Neural progenitor cell (in vitro differentiated cells): Measurements from ENCODE around the gene MRNIP. TPM values are rescaled to one million over a fixed set of nuclear protein-coding genes. Genes with fewer than 3 reads are reported as not detected.

Experiments used
- DNase-seq: peaks from one replicate; pipeline ENCODE4 v3.0.0-alpha.2; 2016; ENCODE audit warnings: low spot score
- H2AFZ ChIP-seq: fragments of 200-600 bp; sonication (generic); replicated peaks from 2 replicates; pipeline ENCODE4 v1.6.1; 2016; ENCODE audit warnings: antibody characterized with exemption
- H3F3A ChIP-seq: fragments of 200-600 bp; sonication (generic); 2 replicates; pipeline ENCODE4 v1.6.1; 2016; ENCODE audit warnings: antibody characterized with exemption, low read depth
- H3K27ac ChIP-seq: fragments of 200-600 bp; sonication (generic); 2 replicates; pipeline ENCODE4 v1.5.1; 2016; ENCODE audit warnings: mild to moderate bottlenecking
- H3K27me3 ChIP-seq: fragments of 200-600 bp; sonication (generic); 2 replicates; pipeline ENCODE4 v1.6.1; 2016; ENCODE audit warnings: mild to moderate bottlenecking, moderate library complexity
- H3K36me3 ChIP-seq: fragments of 200-600 bp; sonication (generic); 2 replicates; pipeline ENCODE4 v1.5.1; 2016
- H3K4me1 ChIP-seq: fragments of 200-600 bp; sonication (generic); 2 replicates; pipeline ENCODE4 v1.6.1; 2016; ENCODE audit warnings: mixed run types
- H3K4me2 ChIP-seq: fragments of 200-600 bp; sonication (generic); 2 replicates; pipeline ENCODE4 v1.6.1; 2016
- H3K4me3 ChIP-seq: fragments of 200-600 bp; sonication (generic); 2 replicates; pipeline ENCODE4 v1.5.1; 2016
- H3K79me2 ChIP-seq: fragments of 200-600 bp; sonication (generic); 2 replicates; pipeline ENCODE4 v1.6.1; 2016; ENCODE audit warnings: low read depth
- H3K9ac ChIP-seq: fragments of 200-600 bp; sonication (generic); 2 replicates; pipeline ENCODE4 v1.6.1; 2016
- H3K9me3 ChIP-seq: fragments of 200-600 bp; sonication (generic); 2 replicates; pipeline ENCODE4 v1.5.1; 2016; ENCODE audit warnings: low read depth
- H4K20me1 ChIP-seq: fragments of 200-600 bp; sonication (generic); 2 replicates; pipeline ENCODE4 v1.6.1; 2016; ENCODE audit warnings: low read depth
- H3K27ac Mint-ChIP-seq: 3 replicates; pipeline ENCODE4 v1.8.0; 2021; ENCODE audit warnings: mixed read lengths
- H3K27me3 Mint-ChIP-seq: 2 replicates; pipeline ENCODE4 v1.8.0; 2022; ENCODE audit warnings: low read depth, mild to moderate bottlenecking, inconsistent platforms, moderate library complexity, mixed read lengths; ENCODE audit not compliant: insufficient read depth
- H3K36me3 Mint-ChIP-seq: 3 replicates; pipeline ENCODE4 v1.8.0; 2021; ENCODE audit warnings: mixed read lengths
- H3K4me1 Mint-ChIP-seq: 3 replicates; pipeline ENCODE4 v1.8.0; 2021; ENCODE audit warnings: mixed read lengths
- H3K4me3 Mint-ChIP-seq: 3 replicates; pipeline ENCODE4 v1.8.0; 2021; ENCODE audit warnings: mild to moderate bottlenecking, moderate library complexity, mixed read lengths
- H3K9me3 Mint-ChIP-seq: 3 replicates; pipeline ENCODE4 v1.8.0; 2020; ENCODE audit warnings: mixed read lengths
- CTCF ChIP-seq: fragments of 200-600 bp; sonication (generic); IDR thresholded peaks from 2 replicates; pipeline ENCODE4 v1.5.1; 2017; ENCODE audit warnings: antibody characterized with exemption, mild to moderate bottlenecking
- EZH2 ChIP-seq: fragments of 200-600 bp; sonication (generic); IDR thresholded peaks from 2 replicates; pipeline ENCODE4 v1.6.1; 2017; ENCODE audit warnings: antibody characterized with exemption, mild to moderate bottlenecking, moderate library complexity
- EZH2phosphoT487 ChIP-seq: fragments of 200-600 bp; sonication (generic); IDR thresholded peaks from 2 replicates; pipeline ENCODE4 v1.6.1; 2017; ENCODE audit warnings: antibody characterized with exemption
- total RNA-seq: library from RNA; depleted of rRNA; stranded (reverse); fragments of >200 nt; gene quantifications from 2 replicates; pipeline ENCODE4 v1.2.3, GENCODE V29; 2015; ENCODE audit warnings: low replicate concordance

MRNIP gene
- total RNA-seq, 1 donor from 2014 or later: 68.5 TPM

- Mint-ChIP-seq H3K36me3 (peaks cover 18% of the 10 kb centered on the region), H3K27ac (peak overlapping the region; percentile 90), H3K9me3 (no peaks in the 10 kb centered on the region), H3K4me3 (no peak overlapping the region), H3K27me3 (peaks cover 14% of the 10 kb centered on the region), H3K4me1 (peaks cover 35% of the 10 kb centered on the region)
- peaks cover 57% of the 10 kb centered on the region for H4K20me1 ChIP-seq
- H3K27me3 ChIP-seq: peaks cover 5% of the 10 kb centered on the region
- no peak overlapping the region for H3K27ac ChIP-seq
- H3F3A ChIP-seq: peaks cover 23% of the 10 kb centered on the region
- H3K4me2 ChIP-seq: no peak overlapping the region
- peak; percentile 85 for DNase-seq
- H3K9me3 ChIP-seq: no peaks in the 10 kb centered on the region
- peaks cover 31% of the 10 kb centered on the region for H3K79me2 ChIP-seq
- H3K9ac ChIP-seq: no peak overlapping the region
- H3K4me3 ChIP-seq: no peak overlapping the region
- no peak overlapping the region for H2AFZ ChIP-seq
- TF ChIP-seq CTCF: peak; percentile 72
- no peak for TF ChIP-seq EZH2
- H3K4me1 ChIP-seq: peaks cover 28% of the 10 kb centered on the region
- no peaks in the 10 kb centered on the region for H3K36me3 ChIP-seq
These were observed 57.1 kb downstream of the MRNIP start for GRCh38 chr5:179801304-179802206.

DNA sequence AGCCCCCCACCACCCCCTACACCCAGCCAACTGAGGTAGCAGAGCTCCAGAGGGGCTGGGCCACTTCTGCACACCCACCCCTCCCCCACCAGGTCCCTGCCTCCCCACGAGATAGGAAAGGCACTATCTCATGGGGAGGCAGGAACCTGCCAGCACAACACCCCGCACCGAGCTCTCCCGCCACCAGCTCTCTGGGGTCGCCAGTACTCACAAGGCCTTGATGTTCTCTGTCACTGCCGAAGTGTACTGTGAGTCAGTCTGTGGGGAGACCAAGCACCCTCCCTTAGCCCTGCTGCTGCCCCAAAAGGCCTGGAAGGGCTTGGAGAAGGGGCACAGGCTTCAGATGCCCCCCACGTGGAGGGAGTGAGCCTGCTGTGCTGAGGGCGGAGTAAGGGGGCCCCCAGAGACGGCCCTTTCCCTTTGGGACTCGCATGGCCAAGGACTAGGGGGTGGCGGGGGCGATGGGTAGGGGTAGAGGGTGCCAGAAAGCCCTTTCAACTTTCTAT lies 57.9 kb downstream of the MRNIP start:
- Histone ChIP-seq H3K9me3 (no peaks in the 10 kb centered on the region), H3K27ac (no peak overlapping the region), H4K20me1 (peaks cover 57% of the 10 kb centered on the region), H2AFZ (no peak overlapping the region), H3K36me3 (no peaks in the 10 kb centered on the region), H3K4me1 (peaks cover 28% of the 10 kb centered on the region), H3K79me2 (peaks cover 25% of the 10 kb centered on the region), H3K4me3 (no peak overlapping the region), H3K4me2 (no peak overlapping the region), H3K27me3 (peaks cover 7% of the 10 kb centered on the region), H3F3A (peaks cover 27% of the 10 kb centered on the region), H3K9ac (no peak overlapping the region)
- H3K27ac Mint-ChIP-seq: no peak overlapping the region
- no peaks in the 10 kb centered on the region for H3K9me3 Mint-ChIP-seq
- DNase-seq: no peak
- TF ChIP-seq EZH2phosphoT487 (no peak), EZH2 (no peak), CTCF (no peak)
- H3K4me3 Mint-ChIP-seq: no peak overlapping the region
- peaks cover 14% of the 10 kb centered on the region for H3K27me3 Mint-ChIP-seq
- H3K36me3 Mint-ChIP-seq: peaks cover 18% of the 10 kb centered on the region
- H3K4me1 Mint-ChIP-seq: peaks cover 35% of the 10 kb centered on the region

DNA sequence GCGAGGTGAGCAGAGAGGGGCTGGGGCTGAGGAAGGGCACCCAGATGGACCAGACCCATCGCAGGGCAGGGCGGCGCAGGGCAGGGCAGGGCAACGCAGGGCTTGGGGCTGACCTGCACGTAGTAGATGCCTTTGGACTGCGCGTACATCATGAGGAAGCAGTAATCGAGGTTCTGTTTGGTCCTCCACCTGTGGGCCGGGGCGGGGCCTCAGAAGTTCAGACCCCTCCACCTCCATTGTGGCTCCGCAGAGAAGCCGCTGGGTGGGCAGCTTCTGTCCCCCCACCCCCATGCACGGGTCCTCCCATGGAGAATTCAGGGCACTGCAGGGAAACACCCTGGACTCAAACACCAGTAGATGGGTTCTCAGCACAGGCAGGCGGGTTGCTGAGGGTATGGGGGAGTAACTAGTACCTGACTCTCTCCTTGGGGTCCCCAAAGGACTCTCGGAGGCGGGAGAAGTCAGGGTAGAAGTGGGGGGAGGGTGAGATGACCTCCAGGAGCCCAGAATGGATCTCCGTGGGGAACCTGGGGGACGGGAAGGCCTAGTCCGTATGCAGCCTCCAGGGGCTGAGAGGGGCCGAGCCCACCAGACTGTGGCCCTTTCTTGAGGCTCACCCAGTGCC lies 58.4 kb downstream of the MRNIP start:
- Mint-ChIP-seq H3K27me3 (peaks cover 14% of the 10 kb centered on the region), H3K4me1 (peaks cover 32% of the 10 kb centered on the region), H3K4me3 (no peak overlapping the region), H3K9me3 (no peaks in the 10 kb centered on the region), H3K27ac (no peak overlapping the region), H3K36me3 (peaks cover 18% of the 10 kb centered on the region)
- Histone ChIP-seq H3K4me1 (peaks cover 24% of the 10 kb centered on the region), H3K9ac (no peak overlapping the region), H3K4me2 (no peak overlapping the region), H3F3A (peaks cover 32% of the 10 kb centered on the region), H3K27me3 (peaks cover 12% of the 10 kb centered on the region), H4K20me1 (peaks cover 55% of the 10 kb centered on the region), H3K79me2 (peaks cover 19% of the 10 kb centered on the region), H3K4me3 (no peak overlapping the region), H3K27ac (no peak overlapping the region), H3K36me3 (no peaks in the 10 kb centered on the region), H2AFZ (no peak overlapping the region), H3K9me3 (no peaks in the 10 kb centered on the region)
- no peak for TF ChIP-seq CTCF
- TF ChIP-seq EZH2phosphoT487: no peak
- TF ChIP-seq EZH2: no peak
- DNase-seq: no peak
